GM18951 (cell line): ENCODE measurements around the gene CEP85L.

Experiments used
- POLR2A ChIP-seq: IDR thresholded peaks from 4 replicates; pipeline ENCODE4 v1.6.1; 2011; ENCODE audit warnings: mild to moderate bottlenecking; ENCODE audit not compliant: insufficient read length, insufficient read depth; ENCODE audit errors: extremely low read depth
- in situ Hi-C: fragments of 300-500 bp; cut with MboI; formaldehyde crosslinking; loops from one replicate; pipeline ENCODE4 v1.12.0; 2022; ENCODE audit warnings: low sequenced_read_pairs, mixed read lengths, inconsistent platforms; ENCODE audit not compliant: unreplicated experiment

CEP85L gene

DNA sequence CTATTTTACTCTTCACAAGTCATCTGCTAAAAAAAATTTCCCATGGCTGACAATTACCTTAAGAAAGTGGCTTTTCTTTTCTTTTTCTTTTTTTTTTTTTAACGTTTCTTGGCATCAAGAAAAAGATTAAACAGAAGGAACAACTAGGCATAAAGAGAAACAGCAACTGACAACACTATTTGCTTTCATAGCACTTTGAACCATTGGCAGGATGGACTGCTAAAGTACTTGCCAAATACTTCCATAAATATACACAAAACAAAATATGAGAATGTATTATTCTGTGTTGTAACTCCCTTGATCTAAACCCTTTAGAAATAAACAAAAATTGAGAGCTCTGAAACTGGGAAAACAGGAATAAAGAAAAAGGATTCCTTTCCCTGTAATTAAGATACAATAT, 123.3 kb downstream of the CEP85L start:
- TF ChIP-seq POLR2A, result no peak
- in situ Hi-C loops, result no loop called here

- in situ Hi-C loops, result no loop called here
- no peak for TF ChIP-seq POLR2A
Observed at GRCh38 chr6:118525913-118526780, 125.2 kb downstream of the CEP85L start.

DNA sequence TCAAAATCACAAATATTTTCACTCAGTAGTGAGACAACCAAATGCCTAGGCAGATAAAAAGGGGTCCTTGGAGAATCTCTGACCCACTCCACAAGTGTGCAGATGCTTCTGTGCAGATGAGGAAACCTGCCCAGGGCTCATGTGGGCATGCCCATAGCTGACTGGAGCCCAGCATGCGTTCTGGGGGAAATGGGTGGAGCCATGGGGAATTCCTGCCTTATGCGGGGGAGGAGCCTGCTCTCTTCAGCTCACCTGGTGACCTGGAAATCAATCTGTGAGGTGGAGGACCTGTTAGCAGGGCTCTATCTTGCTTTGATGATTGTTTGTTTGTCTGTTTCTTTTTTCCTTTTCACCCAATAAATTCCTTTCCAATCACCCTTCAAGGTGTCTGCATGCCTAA, 126.7 kb downstream of the CEP85L start:
- no peak for TF ChIP-seq POLR2A
- in situ Hi-C loops, result loop anchor here (25.0 kb wide), 1 partner anchor 237 kb away; no protein-coding TSS in a partner anchor

- no peak for TF ChIP-seq POLR2A
- in situ Hi-C loops, result loop anchor here (25.0 kb wide), 1 partner anchor 236 kb away; no protein-coding TSS in a partner anchor
Observed at GRCh38 chr6:118523216-118523615, 128.2 kb downstream of the CEP85L start.

- in situ Hi-C loops, result loop anchor here (25.0 kb wide), 1 partner anchor 235 kb away; no protein-coding TSS in a partner anchor
Observed at GRCh38 chr6:118522422-118522821, 129.0 kb downstream of the CEP85L start.

DNA sequence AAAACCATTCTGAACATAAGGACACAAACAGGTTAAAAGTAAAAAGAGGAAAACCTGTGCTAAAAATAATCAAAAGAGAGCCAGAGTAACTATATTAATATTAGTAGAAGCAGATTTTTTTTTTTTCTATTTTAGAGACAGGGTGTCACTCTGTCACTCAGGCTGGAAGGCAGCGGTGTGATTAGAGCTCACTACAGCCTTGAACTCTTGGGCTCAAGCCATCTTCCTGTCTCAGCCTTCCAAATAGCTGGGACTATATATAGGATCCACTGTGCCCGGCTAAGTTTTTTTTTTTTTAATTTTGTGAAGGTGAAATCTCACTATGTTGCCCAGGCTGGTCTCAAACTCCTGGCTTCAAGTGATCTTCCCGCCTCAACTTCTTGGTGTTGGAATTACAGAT, 136.7 kb downstream of the CEP85L start:
- in situ Hi-C loops, result loop anchor here (25.0 kb wide), 1 partner anchor 227 kb away; no protein-coding TSS in a partner anchor
- TF ChIP-seq POLR2A, result no peak

More at GRCh38 chr6:118522422-118522821, 129.0 kb downstream of the CEP85L start:
- no peak for TF ChIP-seq POLR2A

DNA sequence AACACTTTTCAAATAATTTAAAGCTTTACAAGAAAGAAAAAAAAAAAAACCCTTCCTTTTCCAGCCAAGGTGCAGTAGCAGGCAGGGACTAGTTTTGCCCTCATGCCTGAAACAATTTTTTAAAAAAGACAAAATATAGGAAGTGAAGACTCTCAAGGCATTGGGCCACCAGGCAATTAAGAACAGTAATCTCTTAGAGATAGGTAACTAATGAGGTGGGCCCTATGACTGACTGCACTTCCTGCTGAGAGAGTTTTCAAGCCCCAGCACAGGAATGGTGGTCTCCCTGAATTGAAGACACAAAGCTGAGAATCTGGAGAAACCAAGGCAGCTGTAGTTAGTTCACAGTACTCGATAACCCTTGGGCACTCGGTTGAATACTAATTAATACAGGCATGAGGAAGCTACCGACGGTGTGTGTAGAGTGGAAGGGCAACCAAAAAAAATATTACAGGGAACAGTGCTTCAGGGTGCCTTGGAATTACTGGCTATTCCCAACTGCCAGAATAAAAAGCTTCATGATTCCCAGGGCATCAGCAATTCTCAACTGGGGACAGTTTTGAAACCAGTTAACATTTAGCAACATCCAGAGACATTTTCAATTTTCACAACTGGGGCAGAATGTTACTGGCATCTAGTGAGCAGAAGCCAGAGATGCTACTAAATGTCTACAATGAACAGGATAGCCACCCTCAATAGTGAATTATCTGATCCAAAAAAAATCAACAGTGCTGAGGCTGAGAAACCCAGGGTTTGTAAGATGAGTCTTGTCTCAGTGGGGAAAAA, 139.3 kb downstream of the CEP85L start:
- TF ChIP-seq POLR2A, result no peak
- in situ Hi-C loops, result loop anchor here (25.0 kb wide), 1 partner anchor 225 kb away; no protein-coding TSS in a partner anchor

- no peak for TF ChIP-seq POLR2A
- in situ Hi-C loops, result loop anchor here (25.0 kb wide), 1 partner anchor 222 kb away; no protein-coding TSS in a partner anchor
Observed at GRCh38 chr6:118509009-118509617, 142.3 kb downstream of the CEP85L start.

DNA sequence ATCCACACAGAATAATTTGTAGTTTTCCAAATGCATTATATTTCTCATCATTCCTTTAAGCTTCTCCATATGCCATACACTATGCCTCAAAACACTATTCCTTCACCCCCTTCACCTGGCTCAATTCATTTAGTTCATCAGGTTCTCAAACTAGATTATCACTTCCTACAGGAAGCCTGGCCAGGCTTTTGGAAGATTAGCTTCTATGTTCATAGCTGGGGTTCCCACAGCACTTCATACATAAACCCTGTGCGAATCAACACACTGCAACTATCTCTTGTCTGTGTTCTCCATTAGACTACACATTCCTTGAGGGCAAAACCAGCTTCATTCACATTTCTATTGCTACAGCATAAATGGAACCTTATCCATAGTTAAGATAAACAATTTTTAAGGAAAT, 143.8 kb downstream of the CEP85L start:
- no peak for TF ChIP-seq POLR2A
- in situ Hi-C loops, result loop anchor here (25.0 kb wide), 1 partner anchor 220 kb away; no protein-coding TSS in a partner anchor

- no peak for TF ChIP-seq POLR2A
- in situ Hi-C loops, result loop anchor here (25.0 kb wide), 1 partner anchor 219 kb away; no protein-coding TSS in a partner anchor
Observed at GRCh38 chr6:118506071-118506638, 145.2 kb downstream of the CEP85L start.

GRCh38 chr6:118505656-118506055, 145.7 kb downstream of the CEP85L start:
- in situ Hi-C loops, result loop anchor here (25.0 kb wide), 1 partner anchor 218 kb away; no protein-coding TSS in a partner anchor
- TF ChIP-seq POLR2A, result no peak

DNA sequence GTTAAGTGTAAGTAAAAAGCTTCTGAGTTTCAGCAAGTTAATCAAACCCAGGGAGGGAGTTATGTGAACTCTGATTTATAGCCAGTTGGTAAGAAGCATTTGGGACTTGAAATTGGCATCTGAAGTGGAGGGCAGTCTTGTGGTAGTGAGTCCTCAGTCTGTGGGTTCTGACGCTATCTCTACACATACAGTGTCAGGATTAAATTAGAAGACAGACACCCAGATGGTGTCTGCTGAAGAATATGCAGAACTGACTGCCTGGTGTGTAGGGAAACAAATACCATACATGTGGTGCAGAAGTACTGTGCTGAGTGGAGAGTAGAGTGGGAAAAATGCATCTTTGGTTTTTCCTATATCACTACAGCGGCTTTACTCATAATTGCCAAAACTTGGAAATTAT, 146.8 kb downstream of the CEP85L start:
- no peak for TF ChIP-seq POLR2A
- in situ Hi-C loops, result loop anchor here (25.0 kb wide), 1 partner anchor 217 kb away; no protein-coding TSS in a partner anchor
